Fibroblast of lung (primary cell): ENCODE measurements around the gene RRP36.

Experiments
- CTCF ChIP-seq, 2 donors: IDR thresholded peaks in 1 of 2; conservative IDR thresholded peaks in 1 of 2; 1 replicate in 1 of 2; 2 replicates in 1 of 2; pipeline ENCODE4 v1.5.1; 2011 to 2012; ENCODE audit warnings: low read length in 2 of 2, control low read depth in 1 of 2, inconsistent platforms in 1 of 2, low read depth in 1 of 2, mild to moderate bottlenecking in 1 of 2
- EZH2 ChIP-seq: IDR thresholded peaks from 2 replicates; pipeline ENCODE4 v1.5.1; 2012; ENCODE audit warnings: low read length, control low read depth, mild to moderate bottlenecking; ENCODE audit errors: missing control alignments

- TF ChIP-seq CTCF (conservative IDR thresholded peaks at IDR 0.05 in 1 of 2, IDR thresholded peaks at IDR 0.05 in 1 of 2; ENCODE audit: low read depth in 1 of 2, low read length in 2 of 2) (no peak), EZH2 (no peak)
These were observed 32.9 kb upstream of the RRP36 start for GRCh38 chr6:42988486-42989020.
